CD14-positive monocyte (primary cell): ENCODE results near the gene LIPK. TPM values are rescaled to one million over a fixed set of nuclear protein-coding genes. Genes with fewer than 3 reads are reported as not detected.
A peak's percentile ranks its signal among the peaks of the same experiment; 100 is the strongest.

Experiments used
- DNase-seq, 3 donors: peaks; one replicate each; pipeline ENCODE4 v3.0.0-alpha.2; 2011 to 2022
- H2AFZ ChIP-seq: 2 replicates; pipeline ENCODE4 v1.6.0; 2012; ENCODE audit warnings: mild to moderate bottlenecking, low read depth, low read length, inconsistent platforms; ENCODE audit not compliant: insufficient read depth, poor library complexity, severe bottlenecking
- H3K27ac ChIP-seq, 2 donors: 1 replicate in 1 of 2; 2 replicates in 1 of 2; pipeline ENCODE4 v1.5.1; 2012 to 2013; ENCODE audit warnings: low read length in 2 of 2, control low read depth in 1 of 2, inconsistent platforms in 1 of 2, low read depth in 1 of 2, mild to moderate bottlenecking in 1 of 2
- H3K27me3 ChIP-seq, 2 donors: one replicate each; pipeline versions ENCODE4 v1.6.0 to v1.6.1; 2011 to 2013; ENCODE audit warnings: low read length in 2 of 2; ENCODE audit not compliant: control insufficient read depth in 2 of 2, insufficient read depth in 2 of 2
- H3K36me3 ChIP-seq, 2 donors: replicated peaks in 1 of 2; 1 replicate in 1 of 2; 2 replicates in 1 of 2; pipeline versions ENCODE4 v1.5.1 to v1.6.1; 2012 to 2013; ENCODE audit warnings: low read length in 2 of 2, control low read depth in 1 of 2, inconsistent platforms in 1 of 2, mild to moderate bottlenecking in 1 of 2; ENCODE audit not compliant: insufficient read depth in 2 of 2, control insufficient read depth in 1 of 2
- H3K4me1 ChIP-seq, 2 donors: 1 replicate in 1 of 2; 2 replicates in 1 of 2; pipeline versions ENCODE4 v1.5.1 to v1.6.1; 2012 to 2013; ENCODE audit warnings: low read length in 2 of 2, control low read depth in 1 of 2, inconsistent platforms in 1 of 2, mild to moderate bottlenecking in 1 of 2, moderate library complexity in 1 of 2; ENCODE audit not compliant: insufficient read depth in 2 of 2, control insufficient read depth in 1 of 2
- H3K4me2 ChIP-seq: replicated peaks from 2 replicates; pipeline ENCODE3; 2012; ENCODE audit warnings: low read length, moderate library complexity, mild to moderate bottlenecking; ENCODE audit not compliant: poor library complexity, severe bottlenecking; ENCODE audit errors: extremely low read depth
- H3K4me3 ChIP-seq, 3 experiments: fragments of 200-600 bp in 1 of 3; sonication (generic) in 1 of 3; replicated peaks in 1 of 3; 1 replicate in 2 of 3; 2 replicates in 1 of 3; pipeline ENCODE4 v1.5.1; 2011 to 2013; ENCODE audit warnings: low read length in 3 of 3, mild to moderate bottlenecking in 3 of 3, control low read depth in 2 of 3, low read depth in 2 of 3, inconsistent platforms in 1 of 3, moderate library complexity in 1 of 3
- H3K79me2 ChIP-seq: 2 replicates; pipeline ENCODE4 v1.6.0; 2012; ENCODE audit warnings: mild to moderate bottlenecking, control low read depth, inconsistent platforms, low read length, moderate library complexity; ENCODE audit not compliant: insufficient read depth
- H3K9ac ChIP-seq: 2 replicates; pipeline ENCODE4 v1.6.0; 2017; ENCODE audit warnings: low read length, mild to moderate bottlenecking; ENCODE audit not compliant: insufficient read depth, poor library complexity, severe bottlenecking
- H3K9me3 ChIP-seq, 2 donors: replicated peaks in 1 of 2; 1 replicate in 1 of 2; 2 replicates in 1 of 2; pipeline versions ENCODE4 v1.5.1 to v1.6.1; 2012 to 2013; ENCODE audit warnings: low read length in 2 of 2, control low read depth in 1 of 2; ENCODE audit not compliant: control insufficient read depth in 1 of 2, insufficient read depth in 1 of 2
- H4K20me1 ChIP-seq: 2 replicates; pipeline ENCODE4 v1.6.0; 2012; ENCODE audit warnings: mild to moderate bottlenecking, low read length, control low read depth, moderate library complexity; ENCODE audit not compliant: insufficient read depth
- H3K27ac Mint-ChIP-seq, 7 donors: one replicate each; pipeline ENCODE4 v1.8.0; 2020; ENCODE audit warnings: mild to moderate bottlenecking in 7 of 7, mixed read lengths in 7 of 7, moderate library complexity in 6 of 7, inconsistent platforms in 2 of 7
- H3K27me3 Mint-ChIP-seq, 3 donors: one replicate each; pipeline ENCODE4 v1.8.0; 2021 to 2022; ENCODE audit warnings: low read depth in 3 of 3, mild to moderate bottlenecking in 3 of 3, mixed read lengths in 3 of 3, moderate library complexity in 3 of 3, inconsistent platforms in 1 of 3
- H3K36me3 Mint-ChIP-seq, 2 donors: one replicate each; pipeline ENCODE4 v1.8.0; 2020; ENCODE audit warnings: mixed read lengths in 2 of 2, inconsistent platforms in 1 of 2, mild to moderate bottlenecking in 1 of 2
- H3K4me1 Mint-ChIP-seq: one replicate; pipeline ENCODE4 v1.8.0; 2020; ENCODE audit warnings: mild to moderate bottlenecking, mixed read lengths
- H3K4me3 Mint-ChIP-seq, 2 donors: one replicate each; pipeline ENCODE4 v1.8.0; 2020; ENCODE audit warnings: mild to moderate bottlenecking in 2 of 2, mixed read lengths in 2 of 2, moderate library complexity in 1 of 2
- H3K9me3 Mint-ChIP-seq, 7 donors: one replicate each; pipeline ENCODE4 v1.8.0; 2020 to 2022; ENCODE audit warnings: mixed read lengths in 7 of 7, mild to moderate bottlenecking in 6 of 7, moderate library complexity in 6 of 7, inconsistent platforms in 2 of 7
- WGBS: methylation state at CpG from one replicate; pipeline ENCODE4 v1.1.5; 2013; ENCODE audit warnings: missing lambda C conversion rate; ENCODE audit not compliant: insufficient coverage; 5-methylcytosine and 5-hydroxymethylcytosine counted together
- intact Hi-C, 2 donors: fragments of 100-400 bp; cut with micrococcal nuclease; formaldehyde crosslinking; loops; one replicate each; pipeline versions ENCODE4 v1.15.0 to v1.15.1; 2023
- polyA plus RNA-seq, 3 donors: library from polyadenylated mRNA; depleted of rRNA in 1 of 3; unstranded in 2 of 3; stranded (reverse) in 1 of 3; fragments of 300-500 nt in 2 of 3; fragments of >200 nt in 1 of 3; fragmentation: Illumina TruSeq in 2 of 3; gene quantifications; 1 replicate in 2 of 3; 2 replicates in 1 of 3; pipeline ENCODE4 v1.2.3, GENCODE V29; 2012 to 2021
- TF ChIP-seq, protein P1 (sequence below): fragments of 200-600 bp; IDR thresholded peaks from one replicate; pipeline ENCODE4 v1.8.0; 2022; ENCODE audit warnings: antibody characterized with exemption, mild to moderate bottlenecking

LIPK gene
- polyA plus RNA-seq, 3 donors: not detected

DNA sequence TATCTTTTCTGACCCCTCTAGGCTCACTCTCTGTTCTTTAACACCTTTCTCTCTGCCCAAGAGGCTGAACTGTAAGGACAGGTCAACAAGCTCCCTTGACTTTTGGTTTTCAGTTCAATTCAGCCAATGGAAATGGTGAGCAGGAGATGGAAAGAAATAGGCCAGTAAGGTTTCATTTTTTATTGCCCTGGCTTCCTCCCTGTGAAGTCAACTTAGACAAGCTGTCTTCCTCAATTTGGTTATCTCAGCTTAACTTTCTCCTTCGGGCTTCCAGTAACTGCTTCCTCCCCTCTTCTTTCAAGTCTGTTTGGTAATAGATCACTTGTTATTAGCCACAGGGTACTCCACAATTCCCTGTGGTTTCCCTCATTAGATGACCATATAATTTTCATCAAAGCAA, 19.7 kb downstream of the LIPK start:
- Histone ChIP-seq H3K4me2 (peak overlapping the region; percentile 27), H4K20me1 (no peaks in the 10 kb centered on the region), H3K9ac (no peak overlapping the region), H3K4me1 (peaks cover 4 to 12% of the 10 kb centered on the region in 2 donors), H2AFZ (peak overlapping the region; percentile 55), H3K27me3 (no peaks in the 10 kb centered on the region), H3K36me3 (no peaks in the 10 kb centered on the region), H3K9me3 (no peaks in the 10 kb centered on the region), H3K4me3 (no peak overlapping the region), H3K79me2 (no peaks in the 10 kb centered on the region), H3K27ac (peak overlapping the region in 1 of 2 donors; percentile 59)
- peak; percentile 12 to 43 (median 33) for DNase-seq
- Mint-ChIP-seq H3K4me1 (peaks cover 9% of the 10 kb centered on the region), H3K9me3 (peaks cover 0 to 2% (median 0%) of the 10 kb centered on the region in 7 donors), H3K27me3 (no peaks in the 10 kb centered on the region), H3K27ac (peak overlapping the region in 6 of 7 donors; percentile 19 to 86 (median 69)), H3K4me3 (no peak overlapping the region), H3K36me3 (no peaks in the 10 kb centered on the region)
- TF ChIP-seq, protein P1, sequence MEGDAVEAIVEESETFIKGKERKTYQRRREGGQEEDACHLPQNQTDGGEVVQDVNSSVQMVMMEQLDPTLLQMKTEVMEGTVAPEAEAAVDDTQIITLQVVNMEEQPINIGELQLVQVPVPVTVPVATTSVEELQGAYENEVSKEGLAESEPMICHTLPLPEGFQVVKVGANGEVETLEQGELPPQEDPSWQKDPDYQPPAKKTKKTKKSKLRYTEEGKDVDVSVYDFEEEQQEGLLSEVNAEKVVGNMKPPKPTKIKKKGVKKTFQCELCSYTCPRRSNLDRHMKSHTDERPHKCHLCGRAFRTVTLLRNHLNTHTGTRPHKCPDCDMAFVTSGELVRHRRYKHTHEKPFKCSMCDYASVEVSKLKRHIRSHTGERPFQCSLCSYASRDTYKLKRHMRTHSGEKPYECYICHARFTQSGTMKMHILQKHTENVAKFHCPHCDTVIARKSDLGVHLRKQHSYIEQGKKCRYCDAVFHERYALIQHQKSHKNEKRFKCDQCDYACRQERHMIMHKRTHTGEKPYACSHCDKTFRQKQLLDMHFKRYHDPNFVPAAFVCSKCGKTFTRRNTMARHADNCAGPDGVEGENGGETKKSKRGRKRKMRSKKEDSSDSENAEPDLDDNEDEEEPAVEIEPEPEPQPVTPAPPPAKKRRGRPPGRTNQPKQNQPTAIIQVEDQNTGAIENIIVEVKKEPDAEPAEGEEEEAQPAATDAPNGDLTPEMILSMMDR: no peak
- WGBS: 0% methylated on average over 1 of the region's 1 CpG
- intact Hi-C loops: no loop called here

GRCh38 chr10:88728107-88728763, 22.2 kb downstream of the LIPK start:
- Histone ChIP-seq H3K9ac (no peak overlapping the region), H3K4me3 (no peak overlapping the region), H3K36me3 (no peaks in the 10 kb centered on the region), H3K4me2 (no peak overlapping the region), H3K4me1 (peaks cover 10 to 12% of the 10 kb centered on the region in 2 donors), H3K27ac (no peak overlapping the region), H4K20me1 (no peaks in the 10 kb centered on the region), H3K79me2 (no peaks in the 10 kb centered on the region), H3K27me3 (no peaks in the 10 kb centered on the region), H3K9me3 (no peaks in the 10 kb centered on the region), H2AFZ (no peak overlapping the region)
- Mint-ChIP-seq H3K4me3 (no peak overlapping the region), H3K9me3 (peaks cover 0 to 2% (median 0%) of the 10 kb centered on the region in 7 donors), H3K36me3 (no peaks in the 10 kb centered on the region), H3K27me3 (no peaks in the 10 kb centered on the region), H3K4me1 (peaks cover 15% of the 10 kb centered on the region), H3K27ac (no peak overlapping the region)
- WGBS: 92% methylated on average over 30 of the region's 30 CpGs
- intact Hi-C loops: no loop called here
- DNase-seq: peak; percentile 36 to 61 (median 47)
- TF ChIP-seq, protein P1: peak; percentile 79
